Measurements from ENCODE around the gene P4HA3.

P4HA3 gene

DNA sequence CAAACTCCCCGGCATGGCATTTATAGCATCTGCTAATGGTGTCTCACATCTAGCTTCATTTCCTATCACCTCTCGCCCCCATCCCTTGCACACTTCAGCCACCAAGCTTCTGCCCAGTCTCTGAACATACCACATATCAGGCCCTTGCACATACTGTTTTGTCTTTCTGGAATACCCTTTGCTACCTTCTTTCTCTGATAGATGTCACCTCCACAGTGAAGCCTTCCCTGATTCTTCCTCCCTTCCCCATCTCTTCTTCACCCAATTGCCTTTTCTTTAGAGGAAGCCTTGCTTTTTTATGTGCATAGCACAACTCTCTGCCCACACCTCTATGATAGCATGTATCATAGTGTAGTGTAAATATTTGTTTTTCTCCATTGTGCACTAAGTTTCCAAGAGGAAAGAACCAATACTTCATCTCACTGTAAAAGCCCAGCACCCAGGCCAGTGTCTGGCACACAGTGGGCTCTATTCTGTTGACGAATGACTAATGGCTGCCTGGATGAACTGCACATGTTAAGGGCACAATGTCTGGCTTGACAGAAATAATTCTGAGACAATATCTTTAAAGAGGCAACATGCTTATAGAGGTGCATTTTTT is 27.8 kb downstream of the P4HA3 start:
- DNase-seq (ENCODE audit: low read depth, low spot score): no peak
- in situ Hi-C loops (cut with HindIII; ENCODE audit: low sequenced_read_pairs): no loop called here
- no peak overlapping the region for H3K4me3 ChIP-seq (ENCODE audit: low read depth, low read length)
- TF ChIP-seq, protein P1, sequence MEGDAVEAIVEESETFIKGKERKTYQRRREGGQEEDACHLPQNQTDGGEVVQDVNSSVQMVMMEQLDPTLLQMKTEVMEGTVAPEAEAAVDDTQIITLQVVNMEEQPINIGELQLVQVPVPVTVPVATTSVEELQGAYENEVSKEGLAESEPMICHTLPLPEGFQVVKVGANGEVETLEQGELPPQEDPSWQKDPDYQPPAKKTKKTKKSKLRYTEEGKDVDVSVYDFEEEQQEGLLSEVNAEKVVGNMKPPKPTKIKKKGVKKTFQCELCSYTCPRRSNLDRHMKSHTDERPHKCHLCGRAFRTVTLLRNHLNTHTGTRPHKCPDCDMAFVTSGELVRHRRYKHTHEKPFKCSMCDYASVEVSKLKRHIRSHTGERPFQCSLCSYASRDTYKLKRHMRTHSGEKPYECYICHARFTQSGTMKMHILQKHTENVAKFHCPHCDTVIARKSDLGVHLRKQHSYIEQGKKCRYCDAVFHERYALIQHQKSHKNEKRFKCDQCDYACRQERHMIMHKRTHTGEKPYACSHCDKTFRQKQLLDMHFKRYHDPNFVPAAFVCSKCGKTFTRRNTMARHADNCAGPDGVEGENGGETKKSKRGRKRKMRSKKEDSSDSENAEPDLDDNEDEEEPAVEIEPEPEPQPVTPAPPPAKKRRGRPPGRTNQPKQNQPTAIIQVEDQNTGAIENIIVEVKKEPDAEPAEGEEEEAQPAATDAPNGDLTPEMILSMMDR (IDR thresholded peaks at IDR 0.05; ENCODE audit: low read depth, low read length): no peak

- DNase-seq (ENCODE audit: low read depth, low spot score): no peak
- in situ Hi-C loops (cut with HindIII; ENCODE audit: low sequenced_read_pairs): no loop called here
- TF ChIP-seq, protein P1 (IDR thresholded peaks at IDR 0.05; ENCODE audit: low read depth, low read length): no peak
- H3K4me3 ChIP-seq (ENCODE audit: low read depth, low read length): no peak overlapping the region
Observed at GRCh38 chr11:74282914-74283371, 28.5 kb downstream of the P4HA3 start.

DNA sequence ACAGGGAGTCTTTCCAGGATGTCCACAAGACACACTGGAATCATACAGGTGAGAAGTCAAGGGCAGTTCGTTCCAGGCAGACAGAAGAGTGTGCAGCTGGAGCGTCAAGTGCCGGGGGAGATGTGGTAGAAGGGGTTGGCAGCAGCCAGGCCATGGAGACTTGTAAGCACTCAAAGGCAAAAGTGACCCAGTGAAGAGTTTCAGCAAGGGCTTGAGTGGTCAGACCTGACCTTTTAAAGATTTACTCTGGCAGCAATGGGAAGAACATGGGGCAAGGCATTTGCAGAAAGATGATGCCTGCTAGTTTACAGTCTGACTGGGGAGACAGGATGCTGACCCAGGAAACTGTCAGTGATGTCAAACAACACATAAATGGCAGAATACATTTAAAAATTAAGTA is 29.0 kb downstream of the P4HA3 start:
- in situ Hi-C loops (cut with HindIII; ENCODE audit: low sequenced_read_pairs): no loop called here
- no peak for DNase-seq (ENCODE audit: low read depth, low spot score)
- TF ChIP-seq, protein P1 (IDR thresholded peaks at IDR 0.05; ENCODE audit: low read depth, low read length): no peak
- no peak overlapping the region for H3K4me3 ChIP-seq (ENCODE audit: low read depth, low read length)

DNA sequence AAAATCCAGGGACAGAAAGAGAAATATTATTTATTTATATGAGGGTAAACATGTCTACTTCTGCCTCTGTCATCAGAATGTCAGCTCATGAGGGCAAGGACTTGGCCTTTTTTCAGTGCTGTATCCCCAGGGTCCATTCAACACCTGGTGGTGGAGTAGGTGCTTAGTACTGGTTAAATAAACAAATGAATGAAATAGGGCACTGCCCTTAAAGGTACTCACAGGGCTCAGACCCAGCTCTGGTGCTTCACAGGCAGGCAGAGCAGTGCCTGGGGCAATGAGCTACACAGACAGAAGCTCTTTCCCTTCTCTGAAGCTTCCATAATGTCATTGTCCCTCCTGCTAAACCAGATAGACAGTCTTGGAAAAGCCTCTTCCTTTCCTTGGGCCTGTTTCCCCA is 30.9 kb downstream of the P4HA3 start:
- H3K4me3 ChIP-seq (ENCODE audit: low read depth, low read length): no peak overlapping the region
- TF ChIP-seq, protein P1 (IDR thresholded peaks at IDR 0.05; ENCODE audit: low read depth, low read length): no peak
- no peak for DNase-seq (ENCODE audit: low read depth, low spot score)
- in situ Hi-C loops (cut with HindIII; ENCODE audit: low sequenced_read_pairs): no loop called here

DNA sequence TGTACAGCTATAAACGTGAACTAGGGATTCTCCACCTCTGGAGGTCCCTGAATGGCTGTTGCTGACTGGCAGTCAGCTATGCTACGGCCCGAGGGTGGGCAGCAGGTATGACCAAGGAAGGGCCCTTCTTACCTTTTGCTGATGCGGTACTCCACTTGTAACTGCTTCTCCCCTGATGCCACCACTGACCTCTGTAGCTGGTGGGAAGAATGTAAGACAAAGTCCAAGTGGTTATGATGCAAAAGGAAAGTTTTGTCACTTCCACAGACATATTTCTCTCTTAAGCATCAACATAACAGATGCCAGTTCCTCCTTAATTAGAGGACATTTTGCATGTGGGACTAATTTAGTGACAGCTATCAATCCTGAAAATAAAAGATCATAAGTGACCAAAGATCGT is 32.2 kb downstream of the P4HA3 start:
- in situ Hi-C loops (cut with HindIII; ENCODE audit: low sequenced_read_pairs): no loop called here
- DNase-seq (ENCODE audit: low read depth, low spot score): no peak
- no peak overlapping the region for H3K4me3 ChIP-seq (ENCODE audit: low read depth, low read length)
- TF ChIP-seq, protein P1 (IDR thresholded peaks at IDR 0.05; ENCODE audit: low read depth, low read length): no peak

GRCh38 chr11:74278721-74279161 is 32.7 kb downstream of the P4HA3 start:
- TF ChIP-seq, protein P1 (IDR thresholded peaks at IDR 0.05; ENCODE audit: low read depth, low read length): no peak
- in situ Hi-C loops (cut with HindIII; ENCODE audit: low sequenced_read_pairs): no loop called here
- DNase-seq (ENCODE audit: low read depth, low spot score): peak; percentile 100

More at GRCh38 chr11:74278721-74279161, 32.7 kb downstream of the P4HA3 start:
- no peak overlapping the region for H3K4me3 ChIP-seq (ENCODE audit: low read depth, low read length)

Measured in astrocyte of the spinal cord (primary cell).